Activated naive CD4-positive, alpha-beta T cell treated with anti-CD3 and anti-CD28 coated beads, Interleukin-2, amount 50 U/mL, for 72 hours (primary cell): ENCODE data around the gene MEDAG. TPM values are rescaled to one million over a fixed set of nuclear protein-coding genes. Genes with fewer than 3 reads are reported as not detected.

Source experiments
- ATAC-seq, 2 donors: fragments of 150-1000 bp; cut with Tn5 transposase; 2 replicates each; pipeline ENCODE4 v1.10.0; 2021; ENCODE audit warnings: mild to moderate bottlenecking in 2 of 2, moderate library complexity in 2 of 2
- DNase-seq, 2 donors: peaks; one replicate each; pipeline ENCODE4 v3.0.0; 2021 to 2022; ENCODE audit warnings: low spot score in 2 of 2
- H3K27ac Mint-ChIP-seq, 2 donors: one replicate each; pipeline ENCODE4 v1.8.0; 2022; ENCODE audit warnings: mild to moderate bottlenecking in 2 of 2, mixed read lengths in 2 of 2
- H3K36me3 Mint-ChIP-seq, 2 donors: one replicate each; pipeline ENCODE4 v1.8.0; 2022; ENCODE audit warnings: mixed read lengths in 2 of 2
- H3K9me3 Mint-ChIP-seq, 2 donors: one replicate each; pipeline ENCODE4 v1.8.0; 2022; ENCODE audit warnings: mixed read lengths in 2 of 2
- total RNA-seq, 2 donors: library from RNA; stranded (reverse); gene quantifications; one replicate each; pipeline ENCODE4 v1.2.3, GENCODE V29; 2022

The MEDAG gene
- not detected for total RNA-seq

DNA sequence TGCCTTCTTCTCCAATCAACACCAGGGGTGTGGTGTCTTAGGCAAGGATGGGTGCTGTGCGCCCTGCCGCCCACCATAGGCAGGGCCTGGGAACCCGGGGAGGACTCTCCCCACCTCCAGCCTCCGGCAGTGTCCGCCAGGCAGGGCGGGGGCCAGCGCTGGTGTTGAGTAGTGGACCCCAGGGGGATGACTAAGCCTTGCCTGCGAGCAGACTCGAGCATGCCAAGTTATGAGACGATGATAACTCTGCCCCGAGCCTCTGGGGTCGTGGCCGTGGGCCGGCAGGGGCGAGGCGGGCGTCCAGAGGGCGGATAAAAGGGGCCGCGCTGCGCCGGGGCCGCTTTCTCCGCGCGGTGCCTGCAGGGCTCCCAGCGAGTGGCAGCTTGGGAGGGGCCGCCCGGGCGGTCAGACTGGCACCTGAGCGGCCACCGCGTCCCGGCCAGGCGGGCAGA is at the start of gene MEDAG:
MEDAG (plus strand) TSS at position 340 of the 452 bp plus-strand sequence. CDS start 245 bp downstream, outside the sequence.
- DNase-seq (no peak), ATAC-seq (no peak)
- H3K9me3 Mint-ChIP-seq = peaks cover 4 to 5% of the 10 kb centered on the region in 2 donors

DNA sequence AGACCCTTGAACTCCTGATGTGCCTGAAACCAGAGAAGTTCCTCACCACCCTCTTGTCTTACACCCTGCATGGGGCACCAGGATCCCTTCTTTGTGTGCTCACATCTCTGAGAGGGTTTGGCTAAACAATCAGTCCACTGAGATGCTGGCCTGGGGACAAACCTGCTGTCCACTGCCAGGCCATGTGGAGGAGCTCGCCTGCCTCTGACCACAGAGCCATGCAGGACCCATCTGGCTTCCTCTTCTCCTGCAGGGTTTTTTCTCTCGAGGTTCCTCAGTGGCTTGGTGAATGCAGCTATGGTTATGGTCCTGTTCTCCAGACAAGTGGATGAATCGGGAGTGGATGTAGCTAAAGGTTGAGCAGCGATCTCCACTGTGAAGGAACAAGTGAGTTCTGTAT is 49.1 kb upstream of the MEDAG start:
- Mint-ChIP-seq H3K9me3 (peaks cover 0 to 7% of the 10 kb centered on the region in 2 donors), H3K36me3 (peaks cover 0 to 6% of the 10 kb centered on the region in 2 donors), H3K27ac (no peak overlapping the region)
- DNase-seq (no peak), ATAC-seq (no peak)

More for the DNA sequence above, at the start of gene MEDAG:
- H3K27ac Mint-ChIP-seq = no peak within 1 kb of the TSS
- H3K36me3 Mint-ChIP-seq = peaks cover 0 to 5% of the 10 kb centered on the region in 2 donors

DNA sequence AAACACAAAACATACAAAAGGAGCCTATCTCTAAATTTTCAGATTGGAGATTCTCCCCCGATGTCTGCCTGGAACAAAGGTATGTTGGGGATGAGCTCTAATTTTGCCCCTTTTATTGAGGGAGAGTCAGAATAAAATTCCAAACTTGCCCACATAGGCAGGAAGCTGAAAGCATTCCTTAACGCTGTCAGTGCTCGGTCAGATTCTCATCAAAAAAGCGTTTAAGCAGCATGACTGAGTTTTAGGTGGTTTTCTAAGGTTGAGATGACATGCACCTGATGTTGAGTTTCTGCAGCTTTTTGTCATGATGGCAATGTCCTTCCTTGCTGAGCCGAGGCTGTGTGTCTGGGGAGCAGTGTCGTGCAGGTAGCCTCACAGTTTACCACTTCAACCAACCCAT is 48.4 kb upstream of the MEDAG start:
- Mint-ChIP-seq H3K27ac (no peak overlapping the region), H3K36me3 (peaks cover 0 to 6% of the 10 kb centered on the region in 2 donors), H3K9me3 (peaks cover 0 to 7% of the 10 kb centered on the region in 2 donors)
- ATAC-seq (no peak), DNase-seq (no peak)

DNA sequence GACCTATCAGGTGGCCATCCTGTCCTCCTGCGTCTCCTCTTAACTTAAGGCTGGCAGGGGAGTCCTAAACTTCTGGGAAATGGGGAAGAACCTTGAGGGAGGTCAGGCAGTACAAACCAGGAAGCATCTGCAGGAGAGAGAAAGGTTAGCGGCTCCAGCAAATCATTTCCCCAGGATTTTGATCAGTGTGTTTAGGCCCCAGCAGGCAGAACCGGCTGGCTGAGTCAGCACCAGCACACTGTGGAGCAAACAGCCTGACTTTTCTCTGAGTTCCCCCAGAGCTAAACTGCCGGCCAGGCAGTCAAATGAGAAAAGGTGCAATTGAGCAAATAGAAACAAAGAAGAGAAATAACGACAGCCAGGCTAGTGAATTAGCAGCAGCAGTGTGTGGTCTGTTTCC is 46.7 kb upstream of the MEDAG start:
- no peak for DNase-seq
- Mint-ChIP-seq H3K9me3 (peaks cover 0 to 7% of the 10 kb centered on the region in 2 donors), H3K27ac (no peak overlapping the region), H3K36me3 (peaks cover 0 to 6% of the 10 kb centered on the region in 2 donors)
- ATAC-seq = no peak

DNA sequence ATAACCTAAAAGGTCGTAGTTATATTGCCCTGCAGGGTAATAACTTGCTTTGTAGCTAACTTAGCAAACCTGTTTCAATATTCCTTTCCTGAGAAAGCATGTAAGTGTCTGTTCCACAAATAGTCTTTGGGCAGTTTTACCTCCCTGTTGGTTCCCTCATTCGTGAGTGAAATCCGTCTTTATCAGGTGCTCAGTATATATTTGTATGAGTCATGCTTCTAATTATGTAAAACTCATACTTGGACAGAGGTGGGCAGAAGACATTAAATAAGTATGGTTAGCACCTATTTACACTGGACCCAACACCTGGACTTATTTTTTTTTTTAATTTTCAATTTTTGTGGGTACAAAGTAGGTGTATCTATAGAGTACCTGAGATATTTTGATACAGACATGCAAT is 44.9 kb upstream of the MEDAG start:
- peaks cover 0 to 7% of the 10 kb centered on the region in 2 donors for H3K9me3 Mint-ChIP-seq
- DNase-seq (no peak), ATAC-seq (no peak)
- H3K27ac Mint-ChIP-seq = no peak overlapping the region
- peaks cover 0 to 6% of the 10 kb centered on the region in 2 donors for H3K36me3 Mint-ChIP-seq

DNA sequence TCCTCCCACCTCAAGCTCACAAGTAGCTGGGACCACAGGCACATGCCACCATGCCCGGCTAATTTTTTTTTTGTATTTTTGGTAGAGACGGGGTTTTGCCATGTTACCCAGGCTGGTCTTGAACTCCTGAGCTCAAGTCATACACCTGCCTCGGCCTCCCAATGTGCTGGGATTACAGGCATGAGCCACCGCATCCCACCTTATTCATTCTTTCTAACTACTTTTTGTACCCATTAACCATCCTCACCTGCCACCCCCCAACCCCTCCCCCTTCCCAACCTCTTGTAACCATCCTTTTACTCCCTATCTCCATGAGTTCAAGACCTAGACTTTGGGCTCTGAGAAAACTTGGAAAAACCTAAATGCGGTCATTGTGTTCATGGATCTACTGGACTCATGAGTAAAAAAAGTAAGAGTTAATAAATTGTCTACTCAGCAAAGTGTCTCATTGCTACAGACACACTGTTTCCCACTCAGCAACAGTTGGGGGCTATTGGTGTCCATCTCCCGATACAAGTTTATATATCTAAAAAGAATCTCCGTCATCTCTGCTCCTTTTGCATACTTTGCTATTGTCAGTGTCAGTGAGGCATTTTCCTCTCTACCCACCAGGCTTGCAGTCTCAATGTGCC is 44.1 kb upstream of the MEDAG start:
- no peak for ATAC-seq
- Mint-ChIP-seq H3K36me3 (peaks cover 0 to 6% of the 10 kb centered on the region in 2 donors), H3K27ac (no peak overlapping the region), H3K9me3 (peaks cover 0 to 7% of the 10 kb centered on the region in 2 donors)
- no peak for DNase-seq

DNA sequence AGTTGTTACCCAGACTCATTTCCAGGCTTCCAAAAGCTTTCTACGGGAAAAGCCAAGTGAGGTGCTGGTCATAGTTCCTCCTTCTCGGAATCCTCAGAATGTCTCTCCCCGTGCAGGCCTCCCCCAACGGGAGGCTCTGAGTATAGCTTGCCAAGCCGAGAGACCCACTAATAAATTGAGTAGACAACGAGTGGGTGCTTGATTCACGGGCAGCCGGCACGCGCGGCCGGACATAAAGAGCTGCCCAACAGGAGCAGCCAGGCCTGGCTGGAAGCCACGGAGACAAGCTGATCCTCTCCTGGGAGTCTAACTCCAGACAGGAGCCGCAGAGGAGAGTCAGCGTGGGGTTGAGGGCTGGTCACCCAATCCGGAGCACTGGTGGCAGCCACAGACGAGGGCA is 43.4 kb upstream of the MEDAG start:
- Mint-ChIP-seq H3K36me3 (peaks cover 0 to 6% of the 10 kb centered on the region in 2 donors), H3K9me3 (peaks cover 0 to 7% of the 10 kb centered on the region in 2 donors), H3K27ac (no peak overlapping the region)
- ATAC-seq (no peak), DNase-seq (no peak)

DNA sequence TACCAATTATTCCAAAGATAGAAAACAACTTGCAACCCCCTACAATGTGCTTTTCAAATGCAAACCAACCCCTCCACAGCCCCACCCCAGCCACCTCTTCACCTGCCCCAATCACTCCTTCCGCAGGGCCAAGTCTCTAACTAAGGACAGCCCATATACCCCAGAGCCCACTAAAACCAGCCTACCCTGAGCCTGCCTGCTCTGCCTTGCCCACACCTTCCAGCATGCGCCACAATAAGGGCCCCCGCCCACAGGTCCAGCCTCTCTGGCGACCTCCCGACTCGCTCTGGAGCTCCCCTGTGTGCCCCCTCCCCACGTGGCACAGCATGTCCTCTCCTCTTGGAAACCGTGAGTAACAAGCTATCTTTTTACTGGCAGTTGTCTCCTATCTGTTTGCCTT is 42.8 kb upstream of the MEDAG start:
- peaks cover 0 to 7% of the 10 kb centered on the region in 2 donors for H3K9me3 Mint-ChIP-seq
- no peak for DNase-seq
- ATAC-seq = no peak
- peaks cover 0 to 6% of the 10 kb centered on the region in 2 donors for H3K36me3 Mint-ChIP-seq
- H3K27ac Mint-ChIP-seq = peak overlapping the region in 1 of 2 donors; percentile 75

DNA sequence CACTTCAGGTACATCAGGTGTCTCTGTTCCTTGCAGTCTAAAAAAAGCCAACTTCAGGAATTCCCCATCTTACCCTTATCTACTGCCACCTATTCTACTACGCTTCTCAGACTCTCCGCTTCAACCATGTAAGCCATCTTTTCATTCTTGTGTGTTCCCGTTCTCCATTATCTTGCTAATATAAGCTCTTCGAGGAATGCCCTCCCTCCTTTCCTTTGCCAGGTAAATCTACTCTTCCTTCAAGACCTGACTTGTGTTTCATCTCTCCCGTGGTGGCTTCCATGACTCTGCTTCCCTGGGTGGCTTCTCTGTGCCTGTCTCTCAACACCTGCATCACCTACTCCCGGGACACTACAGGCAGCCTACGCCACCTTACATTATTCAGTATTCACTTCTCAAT is 42.3 kb upstream of the MEDAG start:
- Mint-ChIP-seq H3K9me3 (peaks cover 0 to 3% of the 10 kb centered on the region in 2 donors), H3K36me3 (peaks cover 0 to 2% of the 10 kb centered on the region in 2 donors), H3K27ac (peak overlapping the region; percentile 5 to 75)
- DNase-seq (no peak), ATAC-seq (no peak)

DNA sequence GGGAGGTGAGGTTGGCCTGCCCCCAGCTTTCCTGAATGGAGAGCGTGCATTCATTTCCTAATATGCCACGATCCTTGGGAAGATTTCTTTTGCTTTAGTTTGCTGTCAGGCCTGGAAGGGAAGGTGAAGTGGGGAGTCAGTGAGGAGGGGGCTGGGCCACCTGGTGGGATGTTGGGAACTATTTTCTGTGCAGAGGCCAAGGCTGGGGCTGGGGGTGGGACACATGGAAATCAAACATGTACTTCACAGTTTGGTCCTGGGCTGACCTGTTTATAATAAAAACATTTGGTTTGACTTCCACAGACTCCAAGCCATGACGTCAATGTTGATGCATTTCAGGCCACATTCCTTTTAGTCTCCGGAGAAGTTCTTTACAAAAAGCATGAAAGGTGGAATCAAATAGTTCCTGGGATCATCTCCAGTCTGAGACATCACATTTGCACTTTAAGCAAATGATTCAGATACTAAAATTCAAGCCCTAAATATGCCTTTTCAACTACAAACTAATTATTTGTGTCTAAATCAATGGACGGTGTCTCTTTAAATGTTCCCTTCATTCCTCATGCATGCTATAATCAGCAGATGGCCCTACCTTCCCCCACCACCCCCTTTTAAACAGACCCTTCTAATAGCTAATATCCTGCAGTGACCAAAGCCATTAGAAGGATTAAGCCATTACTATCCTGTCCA is 41.5 kb upstream of the MEDAG start:
- DNase-seq (no peak), ATAC-seq (no peak)
- Mint-ChIP-seq H3K27ac (no peak overlapping the region), H3K36me3 (no peaks in the 10 kb centered on the region), H3K9me3 (no peaks in the 10 kb centered on the region)

DNA sequence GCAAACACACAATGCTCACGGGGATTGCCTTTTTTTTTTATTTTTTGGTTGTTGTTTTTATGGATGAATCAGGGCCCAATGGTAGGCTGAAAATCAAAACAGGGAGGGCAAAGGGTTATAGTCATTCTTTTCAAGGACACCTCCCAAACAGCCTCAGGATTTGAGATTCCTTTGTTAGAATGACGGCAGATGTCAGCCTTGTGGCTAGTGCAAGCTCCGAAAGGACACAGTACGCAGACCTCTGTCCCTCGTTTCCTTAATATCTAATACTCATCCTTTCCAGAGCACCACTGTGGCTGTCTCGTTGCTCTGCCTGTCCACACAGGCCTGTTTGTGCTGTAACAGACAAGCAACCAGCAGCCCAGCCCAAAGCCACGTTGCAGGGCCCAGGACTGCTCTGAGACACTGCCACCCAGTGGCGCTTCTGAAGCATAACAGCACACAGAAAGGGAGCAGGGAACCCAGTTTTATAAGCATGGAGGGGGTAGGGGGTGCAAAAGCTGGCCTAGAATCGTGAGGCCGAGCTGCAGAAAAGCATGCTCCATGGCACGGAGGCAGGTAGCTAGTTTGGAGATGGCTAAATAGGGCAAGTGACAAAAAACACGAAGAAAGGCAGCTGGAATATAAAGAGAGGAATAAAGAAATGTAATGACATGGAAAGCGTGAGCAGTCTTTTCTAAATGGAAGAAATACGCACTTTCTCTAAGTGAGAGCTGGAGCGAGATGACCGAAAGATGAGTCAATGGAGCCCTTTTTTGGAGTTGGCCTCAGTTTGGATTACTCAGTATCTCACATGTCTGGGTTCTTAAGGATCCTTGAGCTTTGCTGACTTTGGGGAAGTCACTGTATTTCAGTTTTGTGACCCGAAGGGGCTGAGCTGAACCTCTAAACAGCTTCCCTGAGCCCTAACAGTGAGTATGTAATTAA is 40.7 kb upstream of the MEDAG start:
- Mint-ChIP-seq H3K27ac (peak overlapping the region in 1 of 2 donors; percentile 44), H3K9me3 (no peaks in the 10 kb centered on the region), H3K36me3 (no peaks in the 10 kb centered on the region)
- DNase-seq = peak in 1 of 2 donors; percentile 47
- ATAC-seq = peak; percentile 84 to 86

DNA sequence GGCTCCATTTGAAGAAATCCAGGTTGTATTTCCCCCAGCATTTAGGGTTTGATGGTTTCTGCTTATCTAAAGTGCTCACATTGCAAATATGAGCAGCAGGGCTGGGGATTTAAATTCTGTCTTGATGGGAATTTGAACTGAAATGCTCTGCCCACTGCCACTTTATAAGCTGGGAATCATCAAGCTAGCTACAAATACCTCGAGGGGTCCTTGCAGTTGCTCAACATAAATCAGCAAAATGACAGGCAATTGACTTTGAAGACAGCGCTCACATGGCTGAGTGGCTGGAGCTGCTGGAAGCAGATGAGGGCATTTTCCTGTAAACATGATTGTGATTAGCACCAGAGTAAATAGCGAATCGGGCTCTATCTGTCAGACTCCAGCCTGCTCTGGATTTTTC is 39.4 kb upstream of the MEDAG start:
- Mint-ChIP-seq H3K27ac (no peak overlapping the region), H3K36me3 (no peaks in the 10 kb centered on the region), H3K9me3 (no peaks in the 10 kb centered on the region)
- ATAC-seq (no peak), DNase-seq (no peak)

DNA sequence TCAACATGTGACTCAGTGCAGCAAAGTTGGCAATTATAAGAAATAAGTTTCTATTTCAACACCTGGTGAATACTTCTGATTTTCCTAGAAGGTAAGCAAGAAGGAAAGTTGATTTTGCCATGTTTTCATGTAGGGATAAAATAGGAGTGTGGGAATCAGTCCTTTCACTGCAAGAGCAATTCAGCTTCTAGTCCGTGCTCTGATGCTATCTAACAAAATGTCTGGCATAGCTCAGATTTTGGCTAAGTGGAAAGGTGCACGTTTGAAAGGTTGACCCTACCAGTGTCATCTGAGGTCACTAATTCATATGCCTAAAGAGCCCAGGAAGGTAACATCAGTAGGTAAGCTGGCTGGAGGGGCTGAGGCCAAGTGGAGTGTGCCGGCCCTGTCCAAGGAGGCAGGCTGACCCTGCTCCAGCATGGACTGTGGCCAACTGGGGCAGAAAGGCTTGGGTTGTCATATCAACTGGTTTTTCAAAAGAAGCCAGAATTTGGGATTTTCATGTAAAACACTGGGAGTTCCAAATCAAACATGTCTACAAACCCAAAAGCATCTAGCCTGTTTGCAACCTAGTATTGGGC is 38.9 kb upstream of the MEDAG start:
- ATAC-seq = no peak
- no peaks in the 10 kb centered on the region for H3K36me3 Mint-ChIP-seq

DNA sequence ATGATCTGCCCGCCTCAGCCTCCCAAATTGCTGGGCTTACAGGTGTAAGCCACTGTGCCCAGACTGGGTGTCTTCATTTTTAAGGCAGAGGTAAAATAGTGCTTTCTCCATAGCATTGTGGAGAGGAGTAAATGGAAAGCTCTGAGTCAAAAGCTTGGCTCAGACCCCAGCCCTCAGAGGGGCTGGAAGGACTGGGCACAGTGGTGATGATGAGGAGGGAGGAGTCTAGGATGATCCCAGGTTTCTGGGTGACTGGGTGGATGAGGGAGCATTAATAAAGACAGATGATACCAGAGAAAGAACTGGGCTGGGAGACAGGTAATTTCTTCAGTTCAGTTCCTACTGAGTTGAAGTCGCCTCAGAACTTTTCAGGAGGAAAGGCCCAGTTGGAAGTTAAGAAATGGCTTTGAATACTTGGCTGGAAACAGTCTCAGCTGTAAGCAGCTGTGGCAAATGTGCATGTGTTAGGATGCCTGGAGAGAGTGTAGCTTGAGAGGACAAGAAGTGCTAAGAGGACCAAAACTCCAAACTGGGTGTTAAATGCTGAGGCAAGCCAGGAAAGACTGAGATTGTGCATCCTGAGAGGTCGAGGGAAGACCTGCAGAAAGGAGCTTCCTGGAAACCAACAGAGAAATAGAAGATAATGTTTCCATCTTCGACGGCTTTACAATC is 37.1 kb upstream of the MEDAG start:
- Mint-ChIP-seq H3K27ac (no peak overlapping the region), H3K9me3 (no peaks in the 10 kb centered on the region), H3K36me3 (no peaks in the 10 kb centered on the region)
- ATAC-seq = no peak
- DNase-seq = no peak

More for the DNA sequence above, 38.9 kb upstream of the MEDAG start:
- no peak for DNase-seq
- Mint-ChIP-seq H3K27ac (no peak overlapping the region), H3K9me3 (no peaks in the 10 kb centered on the region)

DNA sequence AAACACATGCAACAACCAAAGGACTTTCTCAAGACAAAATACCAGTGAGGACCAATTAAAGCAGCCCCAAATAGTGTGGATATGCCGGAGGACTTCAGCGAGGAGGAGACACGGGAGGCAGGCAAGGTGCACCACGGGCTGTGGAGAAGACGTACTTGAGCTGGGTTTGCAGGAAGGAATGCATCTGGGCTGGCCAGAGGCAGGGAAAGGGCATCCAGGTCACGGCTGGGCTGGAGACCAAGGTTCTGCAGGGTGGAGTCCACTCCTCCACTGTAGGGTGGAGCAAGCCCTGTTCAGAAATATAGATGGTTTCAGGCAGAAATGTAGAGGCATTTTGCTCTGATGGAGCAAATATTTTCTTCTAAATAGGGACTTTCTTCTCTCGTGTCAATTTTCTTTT is 36.6 kb upstream of the MEDAG start:
- ATAC-seq = no peak
- Mint-ChIP-seq H3K27ac (no peak overlapping the region), H3K36me3 (no peaks in the 10 kb centered on the region), H3K9me3 (no peaks in the 10 kb centered on the region)
- no peak for DNase-seq
